SK-N-SH (cell line): ENCODE results near the gene LCA5L.

ENCODE experiments used
- CHD2 ChIP-seq: fragments of 150-350 bp; IDR thresholded peaks from 2 replicates; pipeline ENCODE4 v1.6.1; 2018; ENCODE audit warnings: low read length; ENCODE audit not compliant: partially characterized antibody
- EZH2phosphoT487 ChIP-seq: fragments of 200-600 bp; sonication (generic); IDR thresholded peaks from 2 replicates; pipeline ENCODE4 v1.6.1; 2017; ENCODE audit warnings: low read depth, mixed run types, mild to moderate bottlenecking, antibody characterized with exemption, moderate library complexity, borderline replicate concordance
- SMC3 ChIP-seq: IDR thresholded peaks from 2 replicates; pipeline ENCODE4 v1.6.1; 2012; ENCODE audit warnings: low read depth, low read length, improper control_type of control experiment
- TF ChIP-seq, protein P1 (sequence below): fragments of 200-600 bp; sonication (generic); IDR thresholded peaks from 2 replicates; pipeline ENCODE4 v1.6.1; 2017; ENCODE audit warnings: antibody characterized with exemption, mild to moderate bottlenecking, moderate library complexity

DNA sequence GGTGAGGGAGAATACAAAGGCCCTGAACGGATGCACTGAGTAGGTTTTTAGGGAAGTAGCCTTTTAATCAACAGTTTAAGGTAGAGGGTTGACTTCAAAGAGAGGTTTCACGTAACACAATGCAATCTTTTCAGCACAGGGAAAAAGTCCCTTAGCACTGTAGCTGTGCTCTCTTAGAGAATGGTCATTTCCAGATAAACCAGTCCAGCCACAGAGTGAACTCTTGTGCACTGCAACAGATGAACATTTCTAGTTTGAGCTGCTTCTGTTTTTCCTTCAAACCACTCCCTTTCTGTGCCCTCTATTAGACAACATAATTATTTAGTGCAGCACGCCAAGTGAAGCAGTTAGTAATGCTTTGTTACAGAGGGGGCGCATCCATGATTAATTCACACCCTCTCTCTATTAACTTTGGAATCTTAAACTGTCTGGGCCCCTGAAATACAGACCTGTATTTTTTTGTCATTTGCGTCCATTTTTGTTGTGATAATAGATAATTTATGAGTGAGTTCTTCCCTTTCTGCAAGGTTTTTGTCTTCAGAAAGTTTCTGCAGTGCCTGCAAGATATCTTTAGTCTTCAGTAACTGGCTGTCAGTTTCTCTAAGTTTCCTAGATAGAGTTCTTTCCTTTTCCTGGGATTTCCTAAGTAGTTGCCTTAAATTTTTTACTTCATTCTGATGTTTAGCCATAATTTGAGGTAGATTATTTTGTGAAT, 22.9 kb downstream of the LCA5L start:
- TF ChIP-seq, protein P1, sequence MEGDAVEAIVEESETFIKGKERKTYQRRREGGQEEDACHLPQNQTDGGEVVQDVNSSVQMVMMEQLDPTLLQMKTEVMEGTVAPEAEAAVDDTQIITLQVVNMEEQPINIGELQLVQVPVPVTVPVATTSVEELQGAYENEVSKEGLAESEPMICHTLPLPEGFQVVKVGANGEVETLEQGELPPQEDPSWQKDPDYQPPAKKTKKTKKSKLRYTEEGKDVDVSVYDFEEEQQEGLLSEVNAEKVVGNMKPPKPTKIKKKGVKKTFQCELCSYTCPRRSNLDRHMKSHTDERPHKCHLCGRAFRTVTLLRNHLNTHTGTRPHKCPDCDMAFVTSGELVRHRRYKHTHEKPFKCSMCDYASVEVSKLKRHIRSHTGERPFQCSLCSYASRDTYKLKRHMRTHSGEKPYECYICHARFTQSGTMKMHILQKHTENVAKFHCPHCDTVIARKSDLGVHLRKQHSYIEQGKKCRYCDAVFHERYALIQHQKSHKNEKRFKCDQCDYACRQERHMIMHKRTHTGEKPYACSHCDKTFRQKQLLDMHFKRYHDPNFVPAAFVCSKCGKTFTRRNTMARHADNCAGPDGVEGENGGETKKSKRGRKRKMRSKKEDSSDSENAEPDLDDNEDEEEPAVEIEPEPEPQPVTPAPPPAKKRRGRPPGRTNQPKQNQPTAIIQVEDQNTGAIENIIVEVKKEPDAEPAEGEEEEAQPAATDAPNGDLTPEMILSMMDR = no peak
- TF ChIP-seq SMC3 (no peak), EZH2phosphoT487 (no peak), CHD2 (no peak)
